ENCODE measurements around the gene P4HB. TPM values are rescaled to one million over a fixed set of nuclear protein-coding genes. Genes with fewer than 3 reads are reported as not detected.

Gene P4HB
- polyA plus RNA-seq, 1 donor from 2014 or later = 82.8 TPM

DNA sequence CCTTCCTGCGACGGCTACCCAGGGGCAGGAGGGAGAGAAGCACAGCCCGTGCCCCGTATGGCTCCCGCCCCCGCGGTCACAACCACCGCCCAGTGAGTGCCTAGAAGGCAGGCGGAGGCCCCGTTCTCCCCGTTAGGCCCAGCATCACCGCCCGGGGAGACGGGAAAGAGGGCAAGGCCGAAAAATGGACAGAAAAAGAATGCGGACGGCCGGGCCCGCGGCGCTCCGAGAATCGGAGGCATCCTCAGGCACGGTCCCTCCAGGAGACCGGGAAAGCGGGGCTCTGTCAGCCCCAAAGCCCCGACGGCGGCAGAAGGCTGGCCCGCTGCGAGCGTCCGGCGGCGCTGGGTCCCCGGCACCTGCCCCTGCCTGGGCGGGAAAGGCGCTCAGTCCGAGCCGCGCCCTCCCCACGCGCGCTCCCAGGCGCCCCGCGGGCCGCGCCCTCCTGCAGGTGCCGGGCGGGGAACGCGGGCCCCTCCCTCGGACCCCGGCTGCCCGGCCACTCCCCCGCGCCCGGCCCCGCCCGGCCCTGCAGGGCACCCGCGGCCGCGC lies 27.7 kb downstream of the P4HB start:
- TF ChIP-seq SMC3 (conservative IDR thresholded peaks at IDR 0.05; ENCODE audit: poor library complexity) = no peak
- TF ChIP-seq MXI1 (conservative IDR thresholded peaks at IDR 0.05; ENCODE audit: poor library complexity, severe bottlenecking) = no peak
- no peak for TF ChIP-seq EP300 (conservative IDR thresholded peaks at IDR 0.05; ENCODE audit: poor library complexity, severe bottlenecking)
- TF ChIP-seq, protein P1, sequence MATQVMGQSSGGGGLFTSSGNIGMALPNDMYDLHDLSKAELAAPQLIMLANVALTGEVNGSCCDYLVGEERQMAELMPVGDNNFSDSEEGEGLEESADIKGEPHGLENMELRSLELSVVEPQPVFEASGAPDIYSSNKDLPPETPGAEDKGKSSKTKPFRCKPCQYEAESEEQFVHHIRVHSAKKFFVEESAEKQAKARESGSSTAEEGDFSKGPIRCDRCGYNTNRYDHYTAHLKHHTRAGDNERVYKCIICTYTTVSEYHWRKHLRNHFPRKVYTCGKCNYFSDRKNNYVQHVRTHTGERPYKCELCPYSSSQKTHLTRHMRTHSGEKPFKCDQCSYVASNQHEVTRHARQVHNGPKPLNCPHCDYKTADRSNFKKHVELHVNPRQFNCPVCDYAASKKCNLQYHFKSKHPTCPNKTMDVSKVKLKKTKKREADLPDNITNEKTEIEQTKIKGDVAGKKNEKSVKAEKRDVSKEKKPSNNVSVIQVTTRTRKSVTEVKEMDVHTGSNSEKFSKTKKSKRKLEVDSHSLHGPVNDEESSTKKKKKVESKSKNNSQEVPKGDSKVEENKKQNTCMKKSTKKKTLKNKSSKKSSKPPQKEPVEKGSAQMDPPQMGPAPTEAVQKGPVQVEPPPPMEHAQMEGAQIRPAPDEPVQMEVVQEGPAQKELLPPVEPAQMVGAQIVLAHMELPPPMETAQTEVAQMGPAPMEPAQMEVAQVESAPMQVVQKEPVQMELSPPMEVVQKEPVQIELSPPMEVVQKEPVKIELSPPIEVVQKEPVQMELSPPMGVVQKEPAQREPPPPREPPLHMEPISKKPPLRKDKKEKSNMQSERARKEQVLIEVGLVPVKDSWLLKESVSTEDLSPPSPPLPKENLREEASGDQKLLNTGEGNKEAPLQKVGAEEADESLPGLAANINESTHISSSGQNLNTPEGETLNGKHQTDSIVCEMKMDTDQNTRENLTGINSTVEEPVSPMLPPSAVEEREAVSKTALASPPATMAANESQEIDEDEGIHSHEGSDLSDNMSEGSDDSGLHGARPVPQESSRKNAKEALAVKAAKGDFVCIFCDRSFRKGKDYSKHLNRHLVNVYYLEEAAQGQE (IDR thresholded peaks at IDR 0.05; ENCODE audit: borderline replicate concordance) = no peak
- TF ChIP-seq EZH2 (IDR thresholded peaks at IDR 0.05; ENCODE audit: borderline replicate concordance, insufficient read depth, low read length, poor library complexity, severe bottlenecking) = no peak
- no peak for TF ChIP-seq RAD21 (conservative IDR thresholded peaks at IDR 0.05)
- TF ChIP-seq, protein P2, sequence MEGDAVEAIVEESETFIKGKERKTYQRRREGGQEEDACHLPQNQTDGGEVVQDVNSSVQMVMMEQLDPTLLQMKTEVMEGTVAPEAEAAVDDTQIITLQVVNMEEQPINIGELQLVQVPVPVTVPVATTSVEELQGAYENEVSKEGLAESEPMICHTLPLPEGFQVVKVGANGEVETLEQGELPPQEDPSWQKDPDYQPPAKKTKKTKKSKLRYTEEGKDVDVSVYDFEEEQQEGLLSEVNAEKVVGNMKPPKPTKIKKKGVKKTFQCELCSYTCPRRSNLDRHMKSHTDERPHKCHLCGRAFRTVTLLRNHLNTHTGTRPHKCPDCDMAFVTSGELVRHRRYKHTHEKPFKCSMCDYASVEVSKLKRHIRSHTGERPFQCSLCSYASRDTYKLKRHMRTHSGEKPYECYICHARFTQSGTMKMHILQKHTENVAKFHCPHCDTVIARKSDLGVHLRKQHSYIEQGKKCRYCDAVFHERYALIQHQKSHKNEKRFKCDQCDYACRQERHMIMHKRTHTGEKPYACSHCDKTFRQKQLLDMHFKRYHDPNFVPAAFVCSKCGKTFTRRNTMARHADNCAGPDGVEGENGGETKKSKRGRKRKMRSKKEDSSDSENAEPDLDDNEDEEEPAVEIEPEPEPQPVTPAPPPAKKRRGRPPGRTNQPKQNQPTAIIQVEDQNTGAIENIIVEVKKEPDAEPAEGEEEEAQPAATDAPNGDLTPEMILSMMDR (IDR thresholded peaks at IDR 0.05; ENCODE audit: poor library complexity, severe bottlenecking) = no peak
- TF ChIP-seq TAF1 (IDR thresholded peaks at IDR 0.05; ENCODE audit: low read depth) = no peak
- TF ChIP-seq POLR2AphosphoS5 (IDR thresholded peaks at IDR 0.05) = no peak
- no peaks in the 10 kb centered on the region for H3F3A ChIP-seq (ENCODE audit: insufficient read depth, low read length, poor library complexity, severe bottlenecking)
- peaks cover 10% of the 10 kb centered on the region for H4K20me1 ChIP-seq (ENCODE audit: insufficient read depth)
- no peaks in the 10 kb centered on the region for H3K9me2 ChIP-seq (ENCODE audit: insufficient read depth, low read length)
- H3K79me2 ChIP-seq (replicated peaks; ENCODE audit: insufficient read depth, low read length) = peaks cover 29% of the 10 kb centered on the region
- H3K27me3 ChIP-seq (ENCODE audit: insufficient read depth, low read depth, low read length) = no peaks in the 10 kb centered on the region
- no peaks in the 10 kb centered on the region for H3K9me3 ChIP-seq (ENCODE audit: low read length)
- no peaks in the 10 kb centered on the region for H3K36me3 ChIP-seq (ENCODE audit: insufficient read depth, low read length)
- H3K9ac ChIP-seq (ENCODE audit: low read length) = peak overlapping the region; percentile 84
- peak overlapping the region; percentile 97 for H3K4me2 ChIP-seq (ENCODE audit: low read length)
- peak overlapping the region; percentile 45 for H3K27ac ChIP-seq (ENCODE audit: low read length)
- H3K4me3 ChIP-seq (ENCODE audit: low read length) = peak overlapping the region; percentile 99
- no peak overlapping the region for H2AFZ ChIP-seq (ENCODE audit: low read depth, low read length)

DNA sequence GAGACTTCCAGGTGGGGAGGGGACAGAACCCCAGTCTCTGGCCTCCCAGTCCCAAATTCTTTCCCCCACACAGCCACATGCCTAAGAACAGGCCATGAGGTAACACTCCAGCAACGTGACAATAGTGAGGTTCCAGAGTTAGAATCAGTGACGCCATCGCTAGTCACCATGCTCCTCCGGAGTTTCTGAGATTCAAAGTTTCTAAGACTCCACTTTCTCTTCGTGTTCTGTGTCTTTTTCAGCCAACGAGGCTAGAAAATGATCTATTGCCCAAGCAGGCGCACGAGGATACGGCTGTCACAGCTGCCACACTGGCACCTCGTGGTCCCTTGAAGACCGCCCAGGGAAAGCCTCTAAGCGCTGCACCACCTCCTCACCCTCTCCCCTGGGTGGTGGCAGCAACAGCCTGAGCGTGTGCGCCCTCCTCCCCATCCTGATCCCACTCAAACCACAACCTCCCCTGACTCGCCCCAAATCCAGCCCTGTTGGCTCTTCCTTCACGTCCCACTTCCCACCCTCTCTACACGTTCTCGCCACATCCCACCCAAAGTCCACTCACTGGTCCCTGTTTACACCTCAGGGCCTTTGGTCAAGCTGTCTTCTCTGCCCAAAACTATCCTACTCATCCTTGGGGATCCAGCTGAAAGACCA lies 28.3 kb downstream of the P4HB start:
- Histone ChIP-seq H3K36me3 (ENCODE audit: insufficient read depth, low read length) (no peaks in the 10 kb centered on the region), H3K4me3 (ENCODE audit: low read length) (peak overlapping the region; percentile 99), H3K9ac (ENCODE audit: low read length) (peak overlapping the region; percentile 84), H2AFZ (ENCODE audit: low read depth, low read length) (no peak overlapping the region), H3K27me3 (ENCODE audit: insufficient read depth, low read depth, low read length) (no peaks in the 10 kb centered on the region), H3K4me2 (ENCODE audit: low read length) (peak overlapping the region; percentile 97), H3K9me3 (ENCODE audit: low read length) (no peaks in the 10 kb centered on the region), H3K9me2 (ENCODE audit: insufficient read depth, low read length) (no peaks in the 10 kb centered on the region), H4K20me1 (ENCODE audit: insufficient read depth) (peaks cover 10% of the 10 kb centered on the region), H3K79me2 (replicated peaks; ENCODE audit: insufficient read depth, low read length) (peaks cover 29% of the 10 kb centered on the region), H3F3A (ENCODE audit: insufficient read depth, low read length, poor library complexity, severe bottlenecking) (no peaks in the 10 kb centered on the region), H3K27ac (ENCODE audit: low read length) (peak overlapping the region; percentile 45)
- no peak for TF ChIP-seq POLR2AphosphoS5 (IDR thresholded peaks at IDR 0.05)
- no peak for TF ChIP-seq SMC3 (conservative IDR thresholded peaks at IDR 0.05; ENCODE audit: poor library complexity)
- TF ChIP-seq EZH2 (IDR thresholded peaks at IDR 0.05; ENCODE audit: borderline replicate concordance, insufficient read depth, low read length, poor library complexity, severe bottlenecking) = no peak
- no peak for TF ChIP-seq MXI1 (conservative IDR thresholded peaks at IDR 0.05; ENCODE audit: poor library complexity, severe bottlenecking)
- TF ChIP-seq, protein P1 (IDR thresholded peaks at IDR 0.05; ENCODE audit: borderline replicate concordance) = no peak
